T-cell (primary cell): ENCODE data around the gene DDX46. TPM values are rescaled to one million over a fixed set of nuclear protein-coding genes. Genes with fewer than 3 reads are reported as not detected.
A peak's percentile ranks its signal among the peaks of the same experiment; 100 is the strongest.

Source experiments
- ATAC-seq, 4 experiments: fragments of 200-7000 bp in 3 of 4; fragments of 150-1000 bp in 1 of 4; cut with Tn5 transposase; replicated peaks in 1 of 4; 1 replicate in 3 of 4; 2 replicates in 1 of 4; pipeline ENCODE4 v1.10.0; 2021; ENCODE audit warnings: moderate library complexity in 3 of 4, mild to moderate bottlenecking in 2 of 4, moderate number of reproducible peaks in 1 of 4
- CTCF ChIA-PET, 2 donors: fragments of 300-600 bp; sonication (Branson Sonifier 250); formaldehyde crosslinking; loops; one replicate each; lab custom pipeline; 2022; ENCODE audit warnings: antibody characterized with exemption in 2 of 2; lab: Charles Lee
- POLR2A ChIA-PET, 2 donors: fragments of 300-600 bp; sonication (Branson Sonifier 250); formaldehyde crosslinking; loops; one replicate each; lab custom pipeline; 2022; ENCODE audit warnings: antibody characterized with exemption in 2 of 2; lab: Charles Lee
- DNase-seq, 35 experiments: peaks; one replicate each; pipeline versions ENCODE4 v3.0.0 to v3.0.0-alpha.2; 2013 to 2023
- H3K27ac ChIP-seq: one replicate; pipeline ENCODE4 v1.5.1; 2013; ENCODE audit warnings: low read length
- H3K27me3 ChIP-seq, 2 experiments: replicated peaks in 1 of 2; 1 replicate in 1 of 2; 2 replicates in 1 of 2; pipeline versions ENCODE4 v1.6.1 to v1.7.0; 2013; ENCODE audit warnings: low read length in 1 of 2, mixed read lengths in 1 of 2; ENCODE audit not compliant: control insufficient read depth in 2 of 2, insufficient read depth in 2 of 2; ENCODE audit errors: extremely low read depth in 1 of 2
- H3K36me3 ChIP-seq, 2 donors: 1 replicate in 1 of 2; 2 replicates in 1 of 2; pipeline versions ENCODE4 v1.6.1 to v1.7.0; 2013; ENCODE audit warnings: low read length in 1 of 2; ENCODE audit not compliant: control insufficient read depth in 2 of 2, insufficient read depth in 1 of 2; ENCODE audit errors: extremely low read depth in 1 of 2
- H3K4me1 ChIP-seq, 2 experiments: 1 replicate in 1 of 2; 2 replicates in 1 of 2; pipeline versions ENCODE4 v1.6.1 to v1.7.0; 2013; ENCODE audit warnings: low read length in 2 of 2, mixed read lengths in 1 of 2; ENCODE audit not compliant: insufficient read depth in 2 of 2, control insufficient read depth in 1 of 2; ENCODE audit errors: extremely low read depth in 1 of 2
- H3K4me3 ChIP-seq, 2 donors: 1 replicate in 1 of 2; 2 replicates in 1 of 2; pipeline versions ENCODE4 v1.5.1 to v1.7.0; 2013; ENCODE audit warnings: mild to moderate bottlenecking in 2 of 2, low read length in 1 of 2, moderate library complexity in 1 of 2; ENCODE audit not compliant: control insufficient read depth in 1 of 2; ENCODE audit errors: extremely low read depth in 1 of 2
- H3K9me3 ChIP-seq: 2 replicates; pipeline ENCODE4 v1.7.0; 2013
- H3K27ac Mint-ChIP-seq, 2 donors: one replicate each; pipeline ENCODE4 v1.8.0; 2020 to 2021; ENCODE audit warnings: mild to moderate bottlenecking in 2 of 2, mixed read lengths in 2 of 2
- H3K27me3 Mint-ChIP-seq, 2 donors: one replicate each; pipeline ENCODE4 v1.8.0; 2021 to 2022; ENCODE audit warnings: mixed read lengths in 2 of 2
- H3K36me3 Mint-ChIP-seq: one replicate; pipeline ENCODE4 v1.8.0; 2021; ENCODE audit warnings: mixed read lengths
- H3K4me1 Mint-ChIP-seq, 3 donors: one replicate each; pipeline ENCODE4 v1.8.0; 2020 to 2022; ENCODE audit warnings: mixed read lengths in 3 of 3, mild to moderate bottlenecking in 1 of 3
- H3K4me3 Mint-ChIP-seq, 3 donors: one replicate each; pipeline ENCODE4 v1.8.0; 2020 to 2022; ENCODE audit warnings: mild to moderate bottlenecking in 3 of 3, mixed read lengths in 3 of 3, moderate library complexity in 3 of 3
- H3K9me3 Mint-ChIP-seq, 3 donors: one replicate each; pipeline ENCODE4 v1.8.0; 2020 to 2022; ENCODE audit warnings: mixed read lengths in 3 of 3
- WGBS: methylation state at CpG from one replicate; pipeline ENCODE4 v1.1.5; 2013; ENCODE audit warnings: missing lambda C conversion rate; ENCODE audit not compliant: insufficient coverage; 5-methylcytosine and 5-hydroxymethylcytosine counted together
- total RNA-seq, 35 experiments: library from RNA in 6 of 35; stranded (reverse) in 6 of 35; fragments of 120-200 nt in 1 of 35; gene quantifications; one replicate each; pipeline versions ENCODE4 v1.2.1 to v1.2.4 and lab custom pipeline; 2013 to 2026

The DDX46 gene
- total RNA-seq, 5 donors from 2014 or later (not counting 1 experiment from before 2014, with no cell fraction given), result 53.9 to 69.5 (median 65.7) TPM

- Mint-ChIP-seq H3K27me3 (no peaks in the 10 kb centered on the region), H3K36me3 (peaks cover 32% of the 10 kb centered on the region), H3K4me1 (peaks cover 0 to 10% (median 6%) of the 10 kb centered on the region in 3 donors), H3K9me3 (no peaks in the 10 kb centered on the region), H3K4me3 (no peak overlapping the region), H3K27ac (peak overlapping the region; percentile 23 to 79)
- Histone ChIP-seq H3K9me3 (no peaks in the 10 kb centered on the region), H3K27ac (no peak overlapping the region), H3K27me3 (no peaks in the 10 kb centered on the region), H3K4me3 (no peak overlapping the region), H3K36me3 (peaks cover 0 to 47% of the 10 kb centered on the region in 2 donors), H3K4me1 (peaks cover 0 to 6% of the 10 kb centered on the region in 2 experiments)
- POLR2A ChIA-PET, result no interaction called here
- ATAC-seq, result no peak
- CTCF ChIA-PET, result no interaction called here
- no peak for DNase-seq
Observed at GRCh38 chr5:134813827-134814226, 55.2 kb downstream of the DDX46 start.

GRCh38 chr5:134817006-134817405, 58.4 kb downstream of the DDX46 start:
- H3K27ac ChIP-seq, result no peak overlapping the region
- H3K4me3 ChIP-seq, result no peak overlapping the region
- CTCF ChIA-PET, result interaction anchor here (0.5 to 1.2 kb wide), 2 partner anchors 103 to 790 kb away, joined by 3 to 6 read pairs; no protein-coding TSS in a partner anchor
- POLR2A ChIA-PET, result interaction anchor here in 1 of 2 donors (0.6 kb wide), 2 partner anchors 11 to 413 kb away, joined by 5 to 6 read pairs; no protein-coding TSS in a partner anchor
- H3K36me3 Mint-ChIP-seq, result peaks cover 42% of the 10 kb centered on the region
- no peaks in the 10 kb centered on the region for H3K9me3 ChIP-seq
- peak overlapping the region in 1 of 2 donors; percentile 35 for H3K27ac Mint-ChIP-seq
- H3K4me1 ChIP-seq, result peaks cover 0 to 6% of the 10 kb centered on the region in 2 experiments
- H3K27me3 Mint-ChIP-seq, result no peaks in the 10 kb centered on the region
- H3K4me3 Mint-ChIP-seq, result no peak overlapping the region
- 100% methylated on average over 2 of the region's 4 CpGs for WGBS
- no peak for DNase-seq
- peaks cover 0 to 10% (median 6%) of the 10 kb centered on the region in 3 donors for H3K4me1 Mint-ChIP-seq
- ATAC-seq, result no peak
- no peaks in the 10 kb centered on the region for H3K27me3 ChIP-seq
- no peaks in the 10 kb centered on the region for H3K9me3 Mint-ChIP-seq
- H3K36me3 ChIP-seq, result peaks cover 5 to 56% of the 10 kb centered on the region in 2 donors

GRCh38 chr5:134818776-134819175, 60.2 kb downstream of the DDX46 start:
- Mint-ChIP-seq H3K27ac (no peak overlapping the region), H3K27me3 (no peaks in the 10 kb centered on the region), H3K4me3 (no peak overlapping the region), H3K4me1 (peaks cover 0 to 3% (median 0%) of the 10 kb centered on the region in 3 donors), H3K9me3 (no peaks in the 10 kb centered on the region), H3K36me3 (peaks cover 38% of the 10 kb centered on the region)
- peaks cover 11 to 58% of the 10 kb centered on the region in 2 donors for H3K36me3 ChIP-seq
- no peaks in the 10 kb centered on the region for H3K4me1 ChIP-seq
- ATAC-seq, result no peak
- CTCF ChIA-PET, result no interaction called here
- H3K4me3 ChIP-seq, result no peak overlapping the region
- H3K27me3 ChIP-seq, result no peaks in the 10 kb centered on the region
- no peak for DNase-seq
- H3K27ac ChIP-seq, result no peak overlapping the region
- no CpG with 5 or more reads among the region's 4 CpGs for WGBS
- POLR2A ChIA-PET, result no interaction called here
- no peaks in the 10 kb centered on the region for H3K9me3 ChIP-seq

GRCh38 chr5:134819407-134819963, 60.9 kb downstream of the DDX46 start:
- ChIA-PET POLR2A (no interaction called here), CTCF (interaction anchor here in 1 of 2 donors (0.6 kb wide), 1 partner anchor 916 kb away, joined by 3 read pairs; no protein-coding TSS in a partner anchor)
- Histone ChIP-seq H3K4me1 (no peaks in the 10 kb centered on the region), H3K36me3 (peaks cover 11 to 60% of the 10 kb centered on the region in 2 donors), H3K4me3 (no peak overlapping the region), H3K27ac (no peak overlapping the region), H3K9me3 (no peaks in the 10 kb centered on the region), H3K27me3 (no peaks in the 10 kb centered on the region)
- 100% methylated on average over 1 of the region's 4 CpGs for WGBS
- Mint-ChIP-seq H3K4me1 (no peaks in the 10 kb centered on the region), H3K27ac (no peak overlapping the region), H3K4me3 (no peak overlapping the region), H3K36me3 (peaks cover 36% of the 10 kb centered on the region), H3K9me3 (no peaks in the 10 kb centered on the region), H3K27me3 (no peaks in the 10 kb centered on the region)
- ATAC-seq (no peak), DNase-seq (no peak)

- DNase-seq (no peak), ATAC-seq (no peak)
- H3K9me3 Mint-ChIP-seq, result no peaks in the 10 kb centered on the region
- H3K27me3 Mint-ChIP-seq, result no peaks in the 10 kb centered on the region
- no peak overlapping the region for H3K27ac Mint-ChIP-seq
- Histone ChIP-seq H3K4me3 (no peak overlapping the region), H3K4me1 (no peaks in the 10 kb centered on the region), H3K27ac (no peak overlapping the region), H3K27me3 (no peaks in the 10 kb centered on the region), H3K9me3 (no peaks in the 10 kb centered on the region), H3K36me3 (peaks cover 14 to 62% of the 10 kb centered on the region in 2 donors)
- ChIA-PET POLR2A (interaction anchor here (0.6 to 0.7 kb wide), 3 partner anchors 85 to 1962 kb away, joined by 3 to 8 read pairs (median 5); no protein-coding TSS in a partner anchor), CTCF (interaction anchor here in 1 of 2 donors (0.6 kb wide), 1 partner anchor 80 kb away, joined by 3 read pairs; no protein-coding TSS in a partner anchor)
- WGBS, result 100% methylated on average over 2 of the region's 7 CpGs
- no peaks in the 10 kb centered on the region for H3K4me1 Mint-ChIP-seq
- H3K4me3 Mint-ChIP-seq, result no peak overlapping the region
- peaks cover 43% of the 10 kb centered on the region for H3K36me3 Mint-ChIP-seq
Observed at GRCh38 chr5:134821841-134822240, 63.3 kb downstream of the DDX46 start.

GRCh38 chr5:134824681-134825080, 66.1 kb downstream of the DDX46 start:
- H3K4me3 Mint-ChIP-seq, result no peak overlapping the region
- no peaks in the 10 kb centered on the region for H3K27me3 Mint-ChIP-seq
- ChIA-PET CTCF (no interaction called here), POLR2A (interaction anchor here in 1 of 2 donors (0.6 kb wide), 1 partner anchor 42 kb away, joined by 6 read pairs; no protein-coding TSS in a partner anchor)
- Histone ChIP-seq H3K27ac (no peak overlapping the region), H3K9me3 (no peaks in the 10 kb centered on the region), H3K36me3 (peaks cover 17 to 61% of the 10 kb centered on the region in 2 donors), H3K27me3 (no peaks in the 10 kb centered on the region), H3K4me1 (no peaks in the 10 kb centered on the region), H3K4me3 (no peak overlapping the region)
- DNase-seq (no peak), ATAC-seq (no peak)
- H3K36me3 Mint-ChIP-seq, result peaks cover 36% of the 10 kb centered on the region
- no peak overlapping the region for H3K27ac Mint-ChIP-seq
- WGBS, result no CpG with 5 or more reads among the region's 1 CpG
- no peaks in the 10 kb centered on the region for H3K9me3 Mint-ChIP-seq
- no peaks in the 10 kb centered on the region for H3K4me1 Mint-ChIP-seq
